GM19452 (cell line): ENCODE results near the gene HSBP1L1.

Experiments used
- ATAC-seq: cut with Tn5 transposase; IDR thresholded peaks from one replicate; pipeline ENCODE4 v1.9.1; 2021; ENCODE audit not compliant: unreplicated experiment

Gene HSBP1L1

GRCh38 chr18:79944126-79944731 is 20.2 kb upstream of the HSBP1L1 start:
- ATAC-seq, result no peak

- no peak for ATAC-seq
Measured at GRCh38 chr18:79944746-79945117, 19.7 kb upstream of the HSBP1L1 start.

GRCh38 chr18:79945118-79946042 is 19.1 kb upstream of the HSBP1L1 start:
- ATAC-seq, result no peak

GRCh38 chr18:79947054-79947755 is 17.2 kb upstream of the HSBP1L1 start:
- ATAC-seq, result no peak

- ATAC-seq, result no peak
Measured at GRCh38 chr18:79947881-79948610, 16.4 kb upstream of the HSBP1L1 start.

GRCh38 chr18:79948719-79949411 is 15.6 kb upstream of the HSBP1L1 start:
- ATAC-seq, result no peak

- ATAC-seq, result no peak
Measured at GRCh38 chr18:79949697-79950487, 14.6 kb upstream of the HSBP1L1 start.

GRCh38 chr18:79950515-79951341 is 13.7 kb upstream of the HSBP1L1 start:
- peak; percentile 36 for ATAC-seq

- peak; percentile 88 for ATAC-seq
Measured at GRCh38 chr18:79951545-79952455, 12.6 kb upstream of the HSBP1L1 start, which contains the start of gene SLC66A2. Gene SLC66A2, minus strand, starts transcription at chr18:79951653. Its CDS starts 727 bp downstream, at chr18:79950926.

GRCh38 chr18:79952456-79952995 is 11.9 kb upstream of the HSBP1L1 start:
- no peak for ATAC-seq

- no peak for ATAC-seq
Measured at GRCh38 chr18:79952996-79953559, 11.4 kb upstream of the HSBP1L1 start.

- ATAC-seq, result no peak
Measured at GRCh38 chr18:79953971-79954651, 10.3 kb upstream of the HSBP1L1 start.

- ATAC-seq, result no peak
Measured at GRCh38 chr18:79954791-79955190, 9.7 kb upstream of the HSBP1L1 start.

GRCh38 chr18:79955302-79956075 is 9.0 kb upstream of the HSBP1L1 start:
- ATAC-seq, result no peak

GRCh38 chr18:79956276-79956675 is 8.2 kb upstream of the HSBP1L1 start:
- ATAC-seq, result no peak

GRCh38 chr18:79958981-79959380 is 5.5 kb upstream of the HSBP1L1 start:
- ATAC-seq, result no peak
